ENCODE results near the gene SNU13.
"Not testable (repeated sequence)": the region's sequence is repeated elsewhere in the genome, so short reads cannot be mapped to it uniquely, and the experiment has no call there.

Gene SNU13

DNA sequence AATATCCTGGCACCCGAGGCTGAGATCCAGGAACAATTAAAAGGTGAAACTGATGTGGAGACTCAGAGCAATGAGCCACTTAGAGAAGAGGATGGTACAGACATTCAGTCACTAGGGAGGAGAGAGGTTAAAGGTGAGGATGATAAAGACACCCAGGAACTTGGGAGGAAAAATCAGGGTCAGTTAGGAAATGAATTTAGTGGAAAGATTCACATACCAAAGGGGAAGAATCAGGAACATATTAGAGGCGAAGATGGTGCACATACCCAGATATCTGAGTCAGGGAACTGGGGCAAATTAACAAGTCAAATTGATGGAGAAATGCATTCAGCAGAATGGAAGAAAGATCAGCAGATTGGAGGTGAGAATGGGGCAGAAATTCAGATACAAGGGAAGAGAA, 6.5 kb upstream of the SNU13 start:
- Mint-ChIP-seq H3K4me3 (no peak overlapping the region), H3K4me1 (peaks cover 14 to 17% of the 10 kb centered on the region in 2 donors), H3K27ac (no peak overlapping the region), H3K27me3 (no peaks in the 10 kb centered on the region), H3K9me3 (no peaks in the 10 kb centered on the region), H3K36me3 (peaks cover 2 to 10% of the 10 kb centered on the region in 2 donors)
- DNase-seq (no peak), ATAC-seq (replicated peaks) (no peak)

DNA sequence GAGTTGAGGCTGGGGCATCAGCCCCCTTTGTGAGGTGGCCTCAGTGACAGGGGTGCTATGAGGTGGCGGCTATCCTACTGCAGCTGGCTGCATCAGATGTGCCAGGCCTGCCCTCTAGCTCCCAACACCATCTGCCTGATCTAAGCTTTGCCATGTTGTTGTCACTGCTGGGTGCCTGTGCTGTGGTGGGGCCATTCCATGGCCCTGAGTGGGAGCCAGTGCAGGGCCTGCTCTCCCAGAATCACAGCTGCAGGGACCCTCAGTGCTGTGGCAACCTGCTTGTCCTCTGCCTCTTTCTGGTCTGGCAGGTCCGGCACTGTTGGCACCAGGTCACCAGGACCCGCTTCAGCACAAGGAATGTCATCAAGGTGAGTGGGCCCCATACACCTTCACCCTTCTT, 1.8 kb upstream of the SNU13 start:
- Mint-ChIP-seq H3K36me3 (peaks cover 6 to 21% of the 10 kb centered on the region in 2 donors), H3K4me1 (peaks cover 12 to 17% of the 10 kb centered on the region in 2 donors), H3K27me3 (no peaks in the 10 kb centered on the region), H3K27ac (peak overlapping the region; percentile 99), H3K4me3 (peak overlapping the region in 1 of 2 donors; percentile 15), H3K9me3 (no peaks in the 10 kb centered on the region)
- no peak for ATAC-seq (replicated peaks)
- no peak for DNase-seq

DNA sequence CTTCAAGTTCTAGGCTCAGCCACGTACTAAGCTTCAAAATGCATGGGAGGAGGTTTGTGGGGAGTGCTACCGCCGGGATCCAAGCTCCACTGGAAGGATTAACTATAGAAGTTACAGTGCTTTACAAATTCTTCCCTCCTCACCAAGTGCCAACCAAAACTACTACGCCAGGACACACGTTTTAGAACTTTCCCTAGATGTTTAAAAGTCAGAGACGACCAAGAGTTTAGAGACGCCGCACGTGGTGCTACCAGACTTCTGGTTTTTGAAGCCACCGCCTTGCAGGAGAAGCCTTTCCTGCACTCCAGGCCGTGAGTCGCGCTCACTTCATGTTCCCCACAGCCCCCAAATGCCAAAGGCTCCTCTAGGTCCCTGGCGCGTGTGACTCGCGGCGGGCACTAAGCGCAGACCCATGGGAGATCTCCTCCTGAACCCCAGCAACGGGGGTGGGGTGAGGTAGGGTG, 734 bp downstream of the SNU13 start:
- ATAC-seq (replicated peaks) (peak; percentile 40 to 45), DNase-seq (no peak)
- peaks cover 15 to 19% of the 10 kb centered on the region in 2 donors for H3K4me1 Mint-ChIP-seq
- peak overlapping the region; percentile 89 to 96 for H3K4me3 Mint-ChIP-seq
- peaks cover 6 to 24% of the 10 kb centered on the region in 2 donors for H3K36me3 Mint-ChIP-seq
- H3K27ac Mint-ChIP-seq: peak overlapping the region; percentile 99
- no peaks in the 10 kb centered on the region for H3K27me3 Mint-ChIP-seq
- no peaks in the 10 kb centered on the region for H3K9me3 Mint-ChIP-seq

DNA sequence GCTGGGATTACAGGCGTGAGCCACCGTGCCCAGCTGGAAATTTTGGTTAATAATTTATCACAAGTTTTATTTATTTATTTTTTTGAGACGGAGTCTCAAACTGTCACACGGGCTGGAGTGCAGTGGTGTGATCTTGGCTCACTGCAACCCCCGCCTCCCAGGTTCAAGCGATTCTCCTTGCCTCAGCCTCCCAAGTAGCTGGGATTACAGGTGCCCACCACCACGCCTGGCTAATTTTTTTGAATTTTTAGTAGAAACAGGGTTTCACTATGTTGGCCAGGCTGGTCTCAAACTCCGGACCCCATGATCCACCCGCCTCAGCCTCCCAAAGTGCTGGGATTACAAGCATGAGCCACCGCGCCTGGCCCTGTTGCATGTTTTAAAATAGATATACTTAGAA, 1.8 kb downstream of the SNU13 start:
- H3K27me3 Mint-ChIP-seq; DNase-seq; ATAC-seq (replicated peaks); H3K9me3 Mint-ChIP-seq: not testable (repeated sequence)
- Mint-ChIP-seq H3K36me3 (peaks cover 9 to 29% of the 10 kb centered on the region in 2 donors), H3K4me1 (peaks cover 15 to 23% of the 10 kb centered on the region in 2 donors), H3K4me3 (peak overlapping the region; percentile 89 to 96), H3K27ac (peak overlapping the region; percentile 51)

DNA sequence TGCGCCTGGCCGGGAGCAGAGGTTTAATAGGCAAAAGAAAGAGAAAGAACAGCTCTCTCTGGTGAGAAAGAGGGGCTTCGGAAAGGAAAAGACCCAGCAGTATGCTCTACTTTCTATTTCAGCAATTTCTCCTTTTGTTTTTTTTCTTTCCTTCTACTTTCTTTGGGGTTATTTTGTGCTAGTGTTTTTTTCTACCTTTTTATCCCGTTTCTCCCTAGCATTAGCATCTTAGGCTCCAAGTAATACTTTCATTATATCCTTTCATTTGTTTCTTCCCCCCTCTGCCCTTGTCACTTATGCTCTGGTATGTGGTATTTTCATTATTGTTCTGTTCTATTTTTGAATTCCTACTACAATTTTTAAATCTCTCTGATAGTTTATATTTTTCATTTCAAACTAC, 4.5 kb downstream of the SNU13 start:
- H3K27me3 Mint-ChIP-seq: no peaks in the 10 kb centered on the region
- no peak for DNase-seq
- no peak overlapping the region for H3K27ac Mint-ChIP-seq
- H3K36me3 Mint-ChIP-seq: peaks cover 9 to 36% of the 10 kb centered on the region in 2 donors
- H3K9me3 Mint-ChIP-seq: no peaks in the 10 kb centered on the region
- peaks cover 10 to 37% of the 10 kb centered on the region in 2 donors for H3K4me1 Mint-ChIP-seq
- no peak overlapping the region for H3K4me3 Mint-ChIP-seq
- ATAC-seq (replicated peaks): no peak

DNA sequence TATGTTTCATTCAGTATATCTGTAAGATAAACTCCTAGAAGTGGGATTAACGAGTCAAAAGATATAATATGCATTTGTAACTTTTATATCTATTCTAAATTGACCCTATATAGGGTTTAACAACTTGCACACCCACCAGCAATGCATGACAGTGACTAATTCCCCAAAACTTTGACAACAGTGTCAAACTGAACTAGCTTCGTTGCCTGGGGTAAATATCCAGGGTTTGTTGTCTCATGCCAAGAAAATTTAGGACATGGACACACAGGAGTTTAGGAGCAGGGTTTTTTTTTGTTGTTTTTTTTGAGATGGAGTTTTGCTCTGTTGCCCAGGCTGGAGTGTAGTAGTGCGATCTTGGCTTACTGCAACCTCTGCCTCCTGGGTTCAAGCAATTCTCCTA, 5.1 kb downstream of the SNU13 start:
- Mint-ChIP-seq H3K27ac (no peak overlapping the region), H3K9me3 (no peaks in the 10 kb centered on the region), H3K4me1 (peaks cover 8 to 37% of the 10 kb centered on the region in 2 donors), H3K4me3 (no peak overlapping the region), H3K27me3 (no peaks in the 10 kb centered on the region), H3K36me3 (peaks cover 9 to 34% of the 10 kb centered on the region in 2 donors)
- ATAC-seq (replicated peaks): no peak
- no peak for DNase-seq

DNA sequence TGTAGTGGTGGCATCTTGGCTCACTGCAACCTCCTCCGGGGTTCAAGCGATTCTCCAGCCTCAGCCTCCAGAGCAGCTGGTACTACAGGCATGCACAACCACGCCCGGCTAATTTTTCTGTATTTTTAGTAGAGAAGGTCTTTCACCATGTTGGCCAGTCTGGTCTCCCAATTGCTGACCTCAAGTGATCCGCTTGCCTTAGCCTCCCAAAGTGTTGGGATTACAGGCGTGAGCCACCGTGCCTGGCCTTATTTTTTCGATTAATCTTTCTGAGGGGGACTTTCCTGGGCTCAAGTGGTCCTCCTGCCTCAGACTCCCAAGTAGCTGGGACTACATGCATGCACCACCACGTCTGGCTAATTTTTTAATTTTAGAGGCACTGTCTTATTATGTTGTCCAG, 5.6 kb downstream of the SNU13 start:
- no peaks in the 10 kb centered on the region for H3K27me3 Mint-ChIP-seq
- H3K27ac Mint-ChIP-seq: peak overlapping the region; percentile 97
- H3K4me3 Mint-ChIP-seq: peak overlapping the region; percentile 93 to 97
- H3K36me3 Mint-ChIP-seq: peaks cover 14 to 35% of the 10 kb centered on the region in 2 donors
- ATAC-seq (replicated peaks) (no peak), DNase-seq (no peak)
- peaks cover 8 to 36% of the 10 kb centered on the region in 2 donors for H3K4me1 Mint-ChIP-seq
- H3K9me3 Mint-ChIP-seq: no peaks in the 10 kb centered on the region

DNA sequence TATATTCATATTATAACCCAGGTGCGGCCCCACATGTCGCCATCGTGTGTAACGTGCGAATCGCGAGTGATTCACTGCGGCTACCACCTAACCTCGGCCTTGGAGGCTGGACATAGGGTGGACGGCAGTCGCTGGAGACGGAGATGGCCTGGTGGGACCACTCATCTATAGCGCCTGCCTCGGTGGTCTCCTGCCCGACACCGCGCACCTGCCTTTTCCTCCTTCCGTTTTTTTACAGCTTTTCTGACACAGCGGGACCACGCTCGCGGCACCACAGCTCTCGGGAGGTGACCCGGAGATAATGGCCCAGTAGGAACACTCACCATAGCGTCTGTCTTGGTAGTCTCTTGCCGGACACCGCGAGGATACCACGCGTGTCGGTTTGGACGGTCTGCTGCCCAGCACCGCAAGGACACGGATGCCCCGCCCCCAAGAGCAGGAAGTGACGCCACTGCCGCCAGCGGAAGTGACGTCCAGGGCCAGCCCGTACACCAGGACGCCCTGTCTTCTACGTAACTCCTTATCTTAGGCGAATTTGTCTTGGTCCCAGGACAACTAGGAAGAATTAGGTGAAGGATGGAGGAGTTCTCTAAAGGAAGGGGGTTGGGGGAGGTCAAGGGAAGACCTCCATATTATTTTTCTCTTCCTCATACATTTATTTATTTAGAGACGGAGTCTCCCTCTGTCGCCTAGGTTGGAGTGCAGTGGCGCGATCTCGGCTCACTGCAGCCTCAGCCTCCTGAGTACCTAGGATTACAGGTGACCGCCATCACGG, 6.4 kb downstream of the SNU13 start:
- H3K36me3 Mint-ChIP-seq: peaks cover 15 to 38% of the 10 kb centered on the region in 2 donors
- no peaks in the 10 kb centered on the region for H3K9me3 Mint-ChIP-seq
- no peaks in the 10 kb centered on the region for H3K27me3 Mint-ChIP-seq
- ATAC-seq (replicated peaks) (peak; percentile 98 to 99), DNase-seq (peak; percentile 85)
- H3K4me3 Mint-ChIP-seq: peak overlapping the region; percentile 93 to 97
- H3K27ac Mint-ChIP-seq: peak overlapping the region; percentile 97
- peaks cover 8 to 33% of the 10 kb centered on the region in 2 donors for H3K4me1 Mint-ChIP-seq

DNA sequence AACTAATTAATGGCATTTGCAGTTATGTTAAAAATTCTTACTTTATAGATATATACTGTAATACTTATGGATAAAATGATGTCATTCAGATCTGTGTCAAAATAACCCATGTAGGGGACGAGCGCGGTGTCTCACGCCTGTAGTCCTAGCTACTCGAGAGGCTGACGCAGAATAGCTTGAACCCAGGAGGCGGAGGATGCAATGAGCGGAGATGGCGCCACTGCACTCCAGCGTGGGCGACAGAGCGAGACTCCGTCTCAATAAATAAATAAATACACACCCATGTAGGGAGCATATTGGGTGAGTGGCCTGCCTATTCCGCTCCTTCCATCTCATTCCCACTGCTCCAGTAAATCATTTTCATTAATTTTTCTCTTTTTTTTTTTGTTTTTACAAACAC, 7.1 kb downstream of the SNU13 start:
- Mint-ChIP-seq H3K27ac (peak overlapping the region; percentile 86), H3K27me3 (no peaks in the 10 kb centered on the region), H3K9me3 (no peaks in the 10 kb centered on the region), H3K4me3 (peak overlapping the region; percentile 73 to 97), H3K36me3 (peaks cover 18 to 41% of the 10 kb centered on the region in 2 donors), H3K4me1 (peaks cover 10 to 32% of the 10 kb centered on the region in 2 donors)
- ATAC-seq (replicated peaks) (peak; percentile 13 to 26), DNase-seq (no peak)

DNA sequence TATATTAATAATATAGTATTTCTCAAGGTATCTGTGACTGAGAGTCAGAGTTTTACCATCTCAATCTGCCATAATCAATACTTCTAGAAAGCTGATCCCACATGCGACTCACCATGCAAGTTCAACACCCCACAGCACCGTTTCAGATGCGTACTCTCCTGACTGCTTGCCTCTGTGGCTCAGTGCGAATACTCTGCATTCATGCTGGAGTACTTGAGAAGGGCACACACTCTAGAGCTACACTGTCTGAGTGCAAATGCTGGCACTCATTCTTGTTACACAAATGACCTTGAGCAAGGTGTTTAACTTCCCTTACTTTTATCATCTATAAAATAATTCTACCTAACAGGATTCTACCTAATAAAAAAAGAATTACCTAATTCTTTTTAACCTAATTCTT, 12.5 kb downstream of the SNU13 start:
- Mint-ChIP-seq H3K36me3 (peaks cover 30 to 63% of the 10 kb centered on the region in 2 donors), H3K27me3 (no peaks in the 10 kb centered on the region), H3K4me1 (peaks cover 11 to 35% of the 10 kb centered on the region in 2 donors), H3K27ac (no peak overlapping the region), H3K9me3 (no peaks in the 10 kb centered on the region), H3K4me3 (no peak overlapping the region)
- ATAC-seq (replicated peaks): no peak
- DNase-seq: no peak

DNA sequence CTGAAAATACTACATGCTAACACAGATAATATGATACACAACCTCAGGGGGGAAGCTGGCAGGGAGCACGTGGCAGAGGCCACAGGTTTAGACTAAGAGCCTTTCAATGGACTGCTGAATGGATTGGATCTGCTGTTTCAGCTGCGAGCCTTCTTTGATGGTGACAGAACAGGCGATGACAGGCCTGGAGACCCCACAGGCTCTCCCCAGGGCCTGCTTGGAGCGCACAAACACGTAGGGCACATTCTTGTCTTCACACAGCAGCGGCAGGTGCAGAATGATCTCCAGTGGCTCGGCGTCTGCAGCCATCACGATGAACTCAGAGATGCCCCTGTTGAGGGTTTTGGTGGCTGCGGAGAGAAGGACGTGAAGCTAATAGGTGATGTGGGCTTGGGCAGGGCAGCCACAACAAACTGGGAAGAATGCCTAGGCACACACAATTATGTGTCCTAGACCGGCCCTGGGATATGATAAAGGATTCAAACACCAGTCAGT, 13.8 kb downstream of the SNU13 start:
- peaks cover 9 to 22% of the 10 kb centered on the region in 2 donors for H3K4me1 Mint-ChIP-seq
- H3K9me3 Mint-ChIP-seq: no peaks in the 10 kb centered on the region
- DNase-seq: no peak
- peak overlapping the region; percentile 3 for H3K27ac Mint-ChIP-seq
- no peaks in the 10 kb centered on the region for H3K27me3 Mint-ChIP-seq
- peaks cover 30 to 56% of the 10 kb centered on the region in 2 donors for H3K36me3 Mint-ChIP-seq
- H3K4me3 Mint-ChIP-seq: no peak overlapping the region
- no peak for ATAC-seq (replicated peaks)

DNA sequence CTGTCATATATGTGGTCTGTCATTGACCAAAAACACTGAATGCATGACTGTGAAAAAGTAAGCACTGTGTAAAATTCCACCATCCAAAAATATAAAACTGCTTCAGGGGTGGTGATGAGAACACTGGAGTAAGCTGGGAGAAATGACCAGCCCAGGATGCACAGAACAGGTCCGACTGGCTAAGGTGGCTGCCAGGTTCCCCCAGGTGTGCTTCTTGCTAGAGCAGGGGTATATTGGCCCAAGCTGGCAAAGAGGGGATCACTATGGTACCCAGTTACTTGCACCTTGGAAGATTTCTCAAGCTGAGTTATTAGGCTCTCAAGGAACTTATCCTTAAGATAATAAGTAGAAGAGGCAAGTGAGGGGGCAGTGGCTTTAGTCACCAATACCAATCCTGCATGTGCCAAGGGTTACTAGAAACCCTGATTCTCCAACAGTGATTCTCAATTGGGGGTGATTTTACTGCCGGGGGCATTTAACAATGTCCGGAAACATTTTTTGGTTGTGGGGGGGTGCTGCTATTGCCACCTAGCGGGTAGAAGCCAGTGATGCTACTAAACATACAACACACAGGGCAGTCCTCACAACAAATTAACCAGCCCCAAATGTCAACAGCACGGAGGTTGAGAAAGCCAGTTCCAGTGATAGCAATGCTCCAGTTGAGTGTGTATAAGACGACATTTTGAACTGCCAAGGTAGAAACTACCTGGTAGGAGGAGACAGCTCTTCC, 15.7 kb downstream of the SNU13 start:
- peaks cover 9 to 21% of the 10 kb centered on the region in 2 donors for H3K4me1 Mint-ChIP-seq
- H3K4me3 Mint-ChIP-seq: no peak overlapping the region
- DNase-seq: no peak
- no peak for ATAC-seq (replicated peaks)
- H3K36me3 Mint-ChIP-seq: peaks cover 27 to 58% of the 10 kb centered on the region in 2 donors
- no peaks in the 10 kb centered on the region for H3K27me3 Mint-ChIP-seq
- peak overlapping the region; percentile 9 for H3K27ac Mint-ChIP-seq
- H3K9me3 Mint-ChIP-seq: no peaks in the 10 kb centered on the region

DNA sequence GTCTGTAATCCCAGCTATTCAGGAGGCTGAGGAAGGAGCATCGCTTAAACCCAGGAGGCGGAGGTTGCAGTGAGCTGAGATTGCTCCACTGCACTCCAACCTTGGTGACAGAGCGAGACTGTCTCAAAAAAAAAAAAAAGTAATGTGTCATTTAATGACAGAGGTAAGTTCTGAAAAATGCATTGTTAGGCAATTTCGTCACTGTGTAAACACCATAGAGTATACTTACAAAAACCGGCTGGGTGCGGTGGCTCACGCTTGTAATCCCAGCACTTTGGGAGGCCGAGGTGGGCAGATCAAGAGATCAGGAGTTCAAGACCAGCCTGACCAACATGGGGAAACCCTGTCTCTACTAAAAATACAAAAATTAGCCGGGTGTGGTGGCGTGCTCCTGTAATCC, 16.6 kb downstream of the SNU13 start:
- not testable (repeated sequence) for H3K4me3 Mint-ChIP-seq; H3K27me3 Mint-ChIP-seq; H3K9me3 Mint-ChIP-seq; ATAC-seq (replicated peaks); DNase-seq
- peaks cover 27 to 53% of the 10 kb centered on the region in 2 donors for H3K36me3 Mint-ChIP-seq
- H3K4me1 Mint-ChIP-seq: peaks cover 6 to 17% of the 10 kb centered on the region in 2 donors
- H3K27ac Mint-ChIP-seq: peak overlapping the region; percentile 9
